Liver (tissue), 9 donors: Measurements from ENCODE around the gene DYRK1A. TPM values are rescaled to one million over a fixed set of nuclear protein-coding genes. Genes with fewer than 3 reads are reported as not detected.

Source experiments
- DNase-seq: peaks from one replicate; pipeline ENCODE4 v3.0.0-alpha.2; 2017; ENCODE audit warnings: low spot score
- H3K27ac ChIP-seq, 2 donors: one replicate each; pipeline ENCODE4 v1.7.0; 2013; ENCODE audit warnings: inconsistent platforms in 2 of 2, low read length in 2 of 2, control low read depth in 1 of 2, low read depth in 1 of 2, mild to moderate bottlenecking in 1 of 2
- H3K27me3 ChIP-seq, 4 donors: one replicate each; pipeline versions ENCODE4 v1.6.1 to v1.7.0; 2013; ENCODE audit warnings: low read length in 3 of 4, inconsistent platforms in 1 of 4, mild to moderate bottlenecking in 1 of 4, moderate library complexity in 1 of 4; ENCODE audit not compliant: control insufficient read depth in 4 of 4, insufficient read depth in 4 of 4
- H3K36me3 ChIP-seq, 4 donors: one replicate each; pipeline versions ENCODE4 v1.6.1 to v1.7.0; 2013; ENCODE audit warnings: low read length in 3 of 4, mild to moderate bottlenecking in 3 of 4, low read depth in 1 of 4, moderate library complexity in 1 of 4; ENCODE audit not compliant: control insufficient read depth in 4 of 4, insufficient read depth in 3 of 4
- H3K4me1 ChIP-seq, 4 donors: one replicate each; pipeline versions ENCODE4 v1.6.1 to v1.7.0; 2013; ENCODE audit warnings: low read length in 3 of 4, mild to moderate bottlenecking in 3 of 4, moderate library complexity in 1 of 4; ENCODE audit not compliant: control insufficient read depth in 4 of 4, insufficient read depth in 4 of 4
- H3K4me3 ChIP-seq, 3 donors: one replicate each; pipeline versions ENCODE4 v1.6.1 to v1.7.0; 2013; ENCODE audit warnings: low read length in 3 of 3, control low read depth in 1 of 3, low read depth in 1 of 3, mild to moderate bottlenecking in 1 of 3
- H3K9ac ChIP-seq, 2 donors: one replicate each; pipeline ENCODE4 v1.7.0; 2013; ENCODE audit warnings: low read length in 2 of 2, mild to moderate bottlenecking in 2 of 2, moderate library complexity in 2 of 2, control low read depth in 1 of 2, low read depth in 1 of 2
- H3K9me3 ChIP-seq, 4 donors: one replicate each; pipeline versions ENCODE4 v1.6.1 to v1.7.0; 2013; ENCODE audit warnings: low read length in 3 of 4; ENCODE audit not compliant: control insufficient read depth in 4 of 4
- FOXA1 ChIP-seq: IDR thresholded peaks from 2 replicates; pipeline ENCODE4 v1.6.1; 2016; ENCODE audit warnings: antibody characterized with exemption
- FOXA2 ChIP-seq: IDR thresholded peaks from 2 replicates; pipeline ENCODE4 v1.6.1; 2016; ENCODE audit warnings: antibody characterized with exemption
- GABPA ChIP-seq, 2 donors: IDR thresholded peaks in 1 of 2; conservative IDR thresholded peaks in 1 of 2; 2 replicates each; pipeline ENCODE4 v1.6.1; 2016; ENCODE audit warnings: antibody characterized with exemption in 2 of 2, mild to moderate bottlenecking in 1 of 2, moderate library complexity in 1 of 2
- HNF4G ChIP-seq: IDR thresholded peaks from 2 replicates; pipeline ENCODE4 v1.6.1; 2016; ENCODE audit warnings: antibody characterized with exemption
- JUND ChIP-seq, 2 donors: IDR thresholded peaks; 2 replicates each; pipeline ENCODE4 v1.6.1; 2016; ENCODE audit warnings: antibody characterized with exemption in 2 of 2
- NR2F2 ChIP-seq: IDR thresholded peaks from 2 replicates; pipeline ENCODE4 v1.6.1; 2016; ENCODE audit warnings: antibody characterized with exemption
- RAD21 ChIP-seq, 2 donors: IDR thresholded peaks; 2 replicates each; pipeline ENCODE4 v1.6.1; 2016; ENCODE audit warnings: antibody characterized with exemption in 2 of 2, mild to moderate bottlenecking in 2 of 2
- RXRA ChIP-seq, 2 donors: IDR thresholded peaks; 2 replicates each; pipeline ENCODE4 v1.6.1; 2017 to 2018; ENCODE audit warnings: antibody characterized with exemption in 2 of 2, mild to moderate bottlenecking in 1 of 2
- SP1 ChIP-seq: IDR thresholded peaks from 2 replicates; pipeline ENCODE4 v1.6.1; 2018; ENCODE audit warnings: antibody characterized with exemption, mild to moderate bottlenecking
- TAF1 ChIP-seq: conservative IDR thresholded peaks from 2 replicates; pipeline ENCODE4 v1.6.1; 2016; ENCODE audit warnings: antibody characterized with exemption, mild to moderate bottlenecking
- YY1 ChIP-seq: IDR thresholded peaks from 2 replicates; pipeline ENCODE4 v1.6.1; 2016; ENCODE audit warnings: antibody characterized with exemption, mild to moderate bottlenecking
- WGBS: extraction: QIAGEN DNeasy Blood & Tissue Kit; methylation state at CpG from one replicate; pipeline ENCODE4 v1.1.7; 2013; 5-methylcytosine and 5-hydroxymethylcytosine counted together
- polyA plus RNA-seq, 2 donors: library from polyadenylated mRNA; stranded (reverse) in 1 of 2; unstranded in 1 of 2; fragments of 200-250 nt in 1 of 2; fragments of >200 nt in 1 of 2; fragmentation: Nextera tagmentation in 1 of 2; extraction: Ambion mirVana in 1 of 2; gene quantifications; one replicate each; pipeline versions ENCODE4 v1.2.1 to v1.2.3, GENCODE V29; 2013 to 2015
- total RNA-seq, 2 donors: library from RNA; depleted of rRNA; stranded (reverse); fragments of >200 nt; gene quantifications; one replicate each; pipeline ENCODE4 v1.2.3, GENCODE V29; 2014
- TF ChIP-seq, protein P1 (sequence below): IDR thresholded peaks from 2 replicates; pipeline ENCODE4 v1.6.1; 2016; ENCODE audit warnings: antibody characterized with exemption
- TF ChIP-seq, protein P2 (sequence below): IDR thresholded peaks from 2 replicates; pipeline ENCODE4 v1.6.1; 2016; ENCODE audit warnings: antibody characterized with exemption
- TF ChIP-seq, protein P3 (sequence below): IDR thresholded peaks from 2 replicates; pipeline ENCODE4 v1.6.1; 2016; ENCODE audit warnings: antibody characterized with exemption
- TF ChIP-seq, protein P4 (sequence below): fragments of 150-350 bp; IDR thresholded peaks from 2 replicates; pipeline ENCODE4 v1.5.1; 2017; ENCODE audit warnings: improper control_type of control experiment, low read depth, low read length; ENCODE audit not compliant: missing input control
- donor health status: healthy.
- donor health status: healthy.
- donor health status: healthy.
- donor health status: healthy.
- donor health status: healthy.

Gene DYRK1A
- total and polyA plus RNA-seq, 4 donors: 5.1 to 58.3 (median 22.9) TPM

DNA sequence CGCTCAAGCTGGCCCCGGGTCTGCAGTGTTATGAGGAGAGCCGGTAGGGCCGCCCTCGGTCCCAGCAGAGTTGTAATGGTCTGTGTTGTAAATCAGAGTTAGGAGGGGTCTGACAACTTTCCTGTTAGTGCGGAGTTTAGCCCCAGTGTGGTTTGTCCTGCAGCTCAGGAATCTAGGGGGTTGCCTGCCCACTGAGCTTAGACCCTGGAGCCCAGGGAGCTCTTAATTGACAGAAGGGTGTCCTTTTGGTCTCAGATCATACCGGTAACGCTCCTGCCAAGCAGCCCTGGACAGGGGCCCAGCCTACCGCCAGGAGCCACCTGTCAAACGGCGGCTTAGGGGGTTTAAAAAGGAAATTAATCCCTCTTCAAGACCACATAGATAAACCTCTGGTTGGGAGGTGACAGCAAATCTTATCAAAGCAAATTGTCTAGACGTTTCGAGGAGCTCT lies 164.4 kb downstream of the DYRK1A start:
- DNase-seq: no peak
- TF ChIP-seq JUND (IDR thresholded peaks at IDR 0.05) (no peak), FOXA2 (no peak), RXRA (IDR thresholded peaks at IDR 0.05) (no peak), NR2F2 (no peak), FOXA1 (no peak), GABPA (IDR thresholded peaks at IDR 0.05 in 1 of 2, conservative IDR thresholded peaks at IDR 0.05 in 1 of 2) (no peak)
- TF ChIP-seq, protein P1, sequence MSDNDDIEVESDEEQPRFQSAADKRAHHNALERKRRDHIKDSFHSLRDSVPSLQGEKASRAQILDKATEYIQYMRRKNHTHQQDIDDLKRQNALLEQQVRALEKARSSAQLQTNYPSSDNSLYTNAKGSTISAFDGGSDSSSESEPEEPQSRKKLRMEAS: no peak
- TF ChIP-seq, protein P2, sequence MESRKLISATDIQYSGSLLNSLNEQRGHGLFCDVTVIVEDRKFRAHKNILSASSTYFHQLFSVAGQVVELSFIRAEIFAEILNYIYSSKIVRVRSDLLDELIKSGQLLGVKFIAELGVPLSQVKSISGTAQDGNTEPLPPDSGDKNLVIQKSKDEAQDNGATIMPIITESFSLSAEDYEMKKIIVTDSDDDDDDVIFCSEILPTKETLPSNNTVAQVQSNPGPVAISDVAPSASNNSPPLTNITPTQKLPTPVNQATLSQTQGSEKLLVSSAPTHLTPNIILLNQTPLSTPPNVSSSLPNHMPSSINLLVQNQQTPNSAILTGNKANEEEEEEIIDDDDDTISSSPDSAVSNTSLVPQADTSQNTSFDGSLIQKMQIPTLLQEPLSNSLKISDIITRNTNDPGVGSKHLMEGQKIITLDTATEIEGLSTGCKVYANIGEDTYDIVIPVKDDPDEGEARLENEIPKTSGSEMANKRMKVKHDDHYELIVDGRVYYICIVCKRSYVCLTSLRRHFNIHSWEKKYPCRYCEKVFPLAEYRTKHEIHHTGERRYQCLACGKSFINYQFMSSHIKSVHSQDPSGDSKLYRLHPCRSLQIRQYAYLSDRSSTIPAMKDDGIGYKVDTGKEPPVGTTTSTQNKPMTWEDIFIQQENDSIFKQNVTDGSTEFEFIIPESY: no peak
- WGBS: 55% methylated on average over 13 of the region's 13 CpGs

DNA sequence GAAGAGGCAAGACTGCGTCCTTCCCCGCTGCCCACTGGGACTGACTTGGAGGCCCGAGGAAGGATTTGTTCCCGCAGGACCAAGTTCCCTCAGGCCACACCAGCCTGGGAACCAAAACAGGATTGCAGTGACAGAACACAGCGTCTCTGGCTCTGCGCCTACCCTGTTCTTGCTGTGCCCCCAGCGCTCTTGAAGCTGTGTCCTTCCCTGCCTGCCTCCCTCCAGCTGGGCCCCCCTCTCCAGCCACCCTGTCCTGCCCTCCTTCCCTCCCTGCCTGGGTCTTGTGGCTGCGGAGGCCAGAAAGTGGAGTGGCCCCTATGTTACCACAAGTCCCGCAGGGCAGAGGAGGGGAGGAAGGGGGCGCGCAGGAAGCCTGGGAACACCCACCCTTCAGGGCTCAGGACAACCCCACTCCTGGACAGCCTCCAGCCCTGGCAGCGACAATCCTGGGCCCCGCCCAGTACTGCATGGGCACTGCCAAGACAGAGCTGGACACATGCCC lies 164.9 kb downstream of the DYRK1A start:
- no peaks in the 10 kb centered on the region for H3K36me3 ChIP-seq
- H3K27ac ChIP-seq: no peak overlapping the region
- H3K9ac ChIP-seq: no peak overlapping the region
- 68% methylated on average over 13 of the region's 13 CpGs for WGBS
- H3K4me1 ChIP-seq: no peaks in the 10 kb centered on the region
- H3K27me3 ChIP-seq: peaks cover 0 to 5% (median 1%) of the 10 kb centered on the region in 4 donors
- no peak overlapping the region for H3K4me3 ChIP-seq
- TF ChIP-seq FOXA1 (no peak), SP1 (no peak), TAF1 (no peak), HNF4G (no peak), RXRA (IDR thresholded peaks at IDR 0.05) (no peak), RAD21 (IDR thresholded peaks at IDR 0.05) (no peak), YY1 (no peak), GABPA (IDR thresholded peaks at IDR 0.05 in 1 of 2, conservative IDR thresholded peaks at IDR 0.05 in 1 of 2) (no peak), NR2F2 (no peak)
- TF ChIP-seq, protein P3, sequence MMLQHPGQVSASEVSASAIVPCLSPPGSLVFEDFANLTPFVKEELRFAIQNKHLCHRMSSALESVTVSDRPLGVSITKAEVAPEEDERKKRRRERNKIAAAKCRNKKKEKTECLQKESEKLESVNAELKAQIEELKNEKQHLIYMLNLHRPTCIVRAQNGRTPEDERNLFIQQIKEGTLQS: no peak
- TF ChIP-seq, protein P4, sequence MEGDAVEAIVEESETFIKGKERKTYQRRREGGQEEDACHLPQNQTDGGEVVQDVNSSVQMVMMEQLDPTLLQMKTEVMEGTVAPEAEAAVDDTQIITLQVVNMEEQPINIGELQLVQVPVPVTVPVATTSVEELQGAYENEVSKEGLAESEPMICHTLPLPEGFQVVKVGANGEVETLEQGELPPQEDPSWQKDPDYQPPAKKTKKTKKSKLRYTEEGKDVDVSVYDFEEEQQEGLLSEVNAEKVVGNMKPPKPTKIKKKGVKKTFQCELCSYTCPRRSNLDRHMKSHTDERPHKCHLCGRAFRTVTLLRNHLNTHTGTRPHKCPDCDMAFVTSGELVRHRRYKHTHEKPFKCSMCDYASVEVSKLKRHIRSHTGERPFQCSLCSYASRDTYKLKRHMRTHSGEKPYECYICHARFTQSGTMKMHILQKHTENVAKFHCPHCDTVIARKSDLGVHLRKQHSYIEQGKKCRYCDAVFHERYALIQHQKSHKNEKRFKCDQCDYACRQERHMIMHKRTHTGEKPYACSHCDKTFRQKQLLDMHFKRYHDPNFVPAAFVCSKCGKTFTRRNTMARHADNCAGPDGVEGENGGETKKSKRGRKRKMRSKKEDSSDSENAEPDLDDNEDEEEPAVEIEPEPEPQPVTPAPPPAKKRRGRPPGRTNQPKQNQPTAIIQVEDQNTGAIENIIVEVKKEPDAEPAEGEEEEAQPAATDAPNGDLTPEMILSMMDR: no peak
- TF ChIP-seq, protein P2: no peak
- H3K9me3 ChIP-seq: no peaks in the 10 kb centered on the region
- DNase-seq: no peak

More for the DNA sequence above, 164.4 kb downstream of the DYRK1A start:
- Histone ChIP-seq H3K4me3 (no peak overlapping the region), H3K9ac (no peak overlapping the region), H3K36me3 (no peaks in the 10 kb centered on the region), H3K9me3 (no peaks in the 10 kb centered on the region), H3K27ac (no peak overlapping the region), H3K27me3 (peaks cover 0 to 5% (median 1%) of the 10 kb centered on the region in 4 donors), H3K4me1 (no peaks in the 10 kb centered on the region)
